CD4-positive, alpha-beta T cell treated with Interleukin-12 subunit alpha and Interleukin-12 subunit beta, for 1 hour (primary cell): ENCODE results near the gene NBDY.
"Not testable (repeated sequence)": the region's sequence is repeated elsewhere in the genome, so short reads cannot be mapped to it uniquely, and the experiment has no call there.

ENCODE experiments used
- DNase-seq: peaks from one replicate; pipeline ENCODE4 v3.0.0-alpha.2; 2020

Gene NBDY

GRCh38 chrX:56729152-56729850 is at the start of gene NBDY:
Gene NBDY, plus strand, starts transcription at chrX:56729243. Its CDS starts 111 bp downstream, at chrX:56729354.
- peak; percentile 36 for DNase-seq

DNA sequence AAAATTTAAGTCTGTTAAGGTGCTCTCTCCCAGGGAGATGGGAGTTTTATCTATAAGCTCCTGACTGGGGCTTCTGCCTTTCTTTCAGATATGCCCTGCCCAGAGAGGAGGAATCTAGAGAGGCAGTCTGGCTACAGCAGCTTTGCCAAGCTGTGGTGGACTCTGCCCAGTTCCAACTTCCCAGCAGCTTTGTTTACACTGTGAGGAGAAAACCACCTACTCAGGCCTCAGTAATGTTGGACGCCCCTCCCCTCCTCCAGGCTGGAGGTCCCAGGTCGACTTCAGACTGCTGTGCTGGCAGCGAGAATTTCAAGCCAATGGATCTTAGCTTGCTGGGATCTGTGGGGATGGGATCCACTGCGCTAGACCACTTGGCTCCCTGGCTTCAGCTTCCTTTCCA is 24.5 kb upstream of the NBDY start:
- DNase-seq: not testable (repeated sequence)

- peak; percentile 63 for DNase-seq
Measured at GRCh38 chrX:56726605-56727004, 2.4 kb upstream of the NBDY start.

- no peak for DNase-seq
Measured at GRCh38 chrX:56727531-56727930, 1.5 kb upstream of the NBDY start.

GRCh38 chrX:56728321-56728720 is 722 bp upstream of the NBDY start:
- no peak for DNase-seq

- peak; percentile 28 for DNase-seq
Measured at GRCh38 chrX:56728752-56729151, 291 bp upstream of the NBDY start.

DNA sequence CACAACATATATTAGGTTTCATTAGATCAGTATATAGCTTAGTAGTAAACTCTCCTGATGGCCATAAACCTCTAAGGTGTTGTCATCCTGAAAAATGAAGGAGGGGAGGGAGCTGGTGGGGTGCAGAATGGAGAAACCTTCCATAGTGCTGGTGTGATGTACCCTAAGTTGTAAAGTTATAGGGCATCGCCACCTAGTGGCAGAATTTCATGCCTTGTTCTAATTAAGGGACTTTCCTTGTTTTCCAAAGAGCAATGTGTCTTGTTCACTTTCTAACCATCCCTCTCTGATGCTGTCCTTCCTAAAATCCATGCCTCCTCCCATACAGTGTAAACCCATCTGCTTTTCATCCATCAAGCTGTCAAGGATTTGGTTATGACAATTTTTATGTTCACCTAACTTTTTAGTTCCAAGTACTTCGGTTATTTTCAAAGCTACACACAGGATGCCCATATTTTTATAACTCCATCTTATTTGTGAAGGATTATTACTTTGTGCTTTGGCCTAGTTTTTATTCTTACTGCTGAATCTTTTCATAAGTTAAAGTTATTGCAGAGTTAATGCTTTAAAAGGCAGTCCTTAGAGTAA is 4.5 kb downstream of the NBDY start:
- DNase-seq: peak; percentile 65

- no peak for DNase-seq
Measured at GRCh38 chrX:56736219-56736618, 7.2 kb downstream of the NBDY start.

DNA sequence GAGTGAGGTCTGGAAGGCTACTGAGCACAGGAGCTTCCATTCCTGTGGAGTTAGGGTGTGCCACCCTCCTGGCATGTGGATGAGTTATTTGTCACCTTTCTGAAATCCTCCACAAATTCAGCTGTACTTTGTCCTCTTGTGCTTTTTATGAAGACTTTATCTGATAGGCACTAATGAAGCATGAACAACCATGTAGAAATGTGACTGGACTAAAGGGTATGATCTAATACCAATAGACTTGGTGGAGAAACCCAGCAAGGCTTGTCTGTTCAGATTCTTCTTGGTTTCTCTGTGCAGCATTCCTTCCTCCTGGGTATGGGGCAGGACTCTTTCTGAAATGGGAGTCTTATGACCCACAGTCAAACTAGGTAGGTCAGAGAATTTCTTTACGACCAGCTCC is 9.6 kb downstream of the NBDY start:
- no peak for DNase-seq

DNA sequence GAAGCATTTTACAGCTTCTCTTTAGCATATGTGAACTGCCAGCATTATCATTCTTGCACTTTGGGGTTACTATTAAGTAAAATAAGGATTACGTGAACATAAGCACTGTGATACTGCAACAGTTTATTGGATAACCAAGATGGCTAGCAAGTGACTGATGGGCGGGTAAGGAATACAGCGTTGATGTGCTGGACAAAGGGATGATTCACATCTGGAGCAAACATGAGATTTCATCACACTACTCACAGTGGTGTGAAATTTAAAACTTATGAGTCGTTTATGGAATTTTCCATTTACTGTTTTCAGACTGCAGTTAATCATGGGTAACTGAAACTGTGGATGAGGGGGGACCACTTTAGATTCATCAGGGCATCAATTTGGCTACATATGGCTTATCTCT is 16.0 kb downstream of the NBDY start:
- DNase-seq: no peak

DNA sequence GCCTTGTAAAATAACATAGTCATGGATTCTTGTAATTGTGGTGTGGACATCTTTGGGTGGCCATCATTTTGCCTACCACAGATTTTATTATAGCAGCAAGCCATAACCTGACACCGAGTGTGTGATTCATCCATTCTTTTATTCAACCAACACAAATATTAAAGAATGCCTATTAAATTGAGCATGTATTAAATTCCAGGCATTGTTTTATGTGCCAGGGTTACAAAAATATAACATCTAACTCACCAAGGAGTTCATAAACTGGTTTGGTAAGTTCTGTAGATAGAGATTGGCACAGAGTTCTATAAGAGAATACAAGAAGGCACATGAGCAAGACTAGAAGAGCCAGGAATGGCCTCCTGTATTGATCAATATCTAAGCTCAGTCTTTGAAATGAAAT is 18.0 kb downstream of the NBDY start:
- no peak for DNase-seq

DNA sequence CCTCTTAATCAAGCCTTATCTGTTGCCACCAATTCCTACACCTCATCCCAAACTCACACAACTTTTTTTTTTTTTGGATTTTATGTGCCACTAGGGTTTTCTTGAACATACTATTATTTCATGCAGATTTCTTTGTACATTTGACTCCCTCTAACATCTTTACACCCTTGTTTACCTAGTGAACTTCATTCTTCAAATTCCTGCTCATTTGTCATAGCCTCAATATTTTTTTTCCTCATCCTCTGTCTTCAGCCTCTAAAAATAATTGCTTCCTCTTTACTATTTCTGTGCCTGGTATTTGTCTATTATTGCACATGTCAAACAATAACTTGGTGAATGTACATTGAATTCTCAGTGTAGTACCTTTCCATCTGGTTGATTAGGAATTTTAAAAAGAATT is 22.0 kb downstream of the NBDY start:
- no peak for DNase-seq

DNA sequence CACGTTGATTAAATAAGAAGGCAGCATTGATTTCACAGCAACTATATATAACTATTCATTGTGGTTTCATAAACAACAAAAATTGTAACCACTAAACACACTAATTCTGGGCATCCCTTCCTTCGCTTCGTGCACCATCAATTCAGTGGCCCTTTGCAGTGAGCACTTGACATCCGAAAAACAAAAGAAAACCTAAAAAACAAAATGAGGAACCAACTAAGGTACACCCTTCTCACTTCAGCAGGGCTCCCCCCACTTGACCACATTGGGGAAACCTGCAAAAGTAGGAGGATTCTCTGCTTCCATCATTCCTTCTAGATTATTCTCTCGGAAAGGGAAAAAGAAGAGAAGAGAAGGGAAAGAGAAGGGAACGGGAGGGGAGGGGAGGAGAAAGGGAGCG is 28.3 kb downstream of the NBDY start:
- DNase-seq: no peak

DNA sequence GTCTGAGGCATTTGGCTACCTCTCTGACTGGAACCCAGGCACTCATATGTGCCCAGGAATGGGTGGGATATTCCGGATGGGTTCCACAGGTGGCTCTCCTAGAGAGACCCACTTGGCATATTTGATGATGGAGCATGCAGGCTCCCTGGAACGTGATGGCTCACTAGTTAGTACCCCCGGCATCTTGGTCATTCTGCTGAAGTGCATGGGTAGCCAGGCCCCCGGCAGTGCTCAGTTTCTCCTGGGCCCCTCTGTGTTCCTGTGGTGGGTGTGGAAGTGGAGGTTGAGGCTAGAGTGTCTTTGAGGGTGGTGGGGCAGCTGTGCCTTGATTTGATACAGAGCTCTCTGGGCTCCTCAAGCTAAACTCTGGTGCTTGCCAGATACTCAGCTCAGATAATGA is 29.4 kb downstream of the NBDY start:
- DNase-seq: no peak

GRCh38 chrX:56759736-56760409 is 30.8 kb downstream of the NBDY start:
- DNase-seq: peak; percentile 6

DNA sequence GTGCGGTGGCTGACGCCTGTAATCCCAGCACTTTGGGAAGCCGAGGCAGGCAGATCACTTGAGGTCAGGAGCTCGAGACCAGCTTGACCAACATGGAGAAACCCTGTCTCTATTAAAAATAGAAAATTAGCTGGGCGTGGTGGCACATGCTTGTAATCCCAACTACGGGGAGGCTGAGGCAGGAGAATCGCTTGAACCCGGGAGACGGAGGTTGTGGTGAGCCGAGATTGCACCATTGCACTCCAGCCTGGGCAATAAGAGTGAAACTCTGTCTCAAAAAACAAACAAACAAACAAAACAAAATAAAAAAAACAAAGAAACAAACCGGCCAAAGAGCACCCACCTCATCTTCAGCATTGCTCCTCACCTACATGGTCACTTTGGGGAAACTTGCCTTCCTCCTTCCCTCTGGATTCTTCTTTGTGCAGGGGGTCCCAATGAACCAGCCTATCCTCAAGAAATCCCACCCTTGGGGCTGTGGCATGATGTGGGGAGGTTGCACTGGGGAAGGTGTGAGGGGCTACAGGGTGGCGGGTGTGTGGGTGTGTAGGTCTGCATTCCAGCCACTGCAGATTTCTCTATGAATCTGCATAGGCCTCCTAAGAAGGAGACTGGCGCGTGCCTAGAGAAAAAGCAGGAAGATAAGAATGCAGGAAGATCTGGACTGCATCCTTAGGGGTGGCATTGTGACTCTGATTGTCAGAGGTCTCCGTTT is 31.5 kb downstream of the NBDY start:
- not testable (repeated sequence) for DNase-seq

DNA sequence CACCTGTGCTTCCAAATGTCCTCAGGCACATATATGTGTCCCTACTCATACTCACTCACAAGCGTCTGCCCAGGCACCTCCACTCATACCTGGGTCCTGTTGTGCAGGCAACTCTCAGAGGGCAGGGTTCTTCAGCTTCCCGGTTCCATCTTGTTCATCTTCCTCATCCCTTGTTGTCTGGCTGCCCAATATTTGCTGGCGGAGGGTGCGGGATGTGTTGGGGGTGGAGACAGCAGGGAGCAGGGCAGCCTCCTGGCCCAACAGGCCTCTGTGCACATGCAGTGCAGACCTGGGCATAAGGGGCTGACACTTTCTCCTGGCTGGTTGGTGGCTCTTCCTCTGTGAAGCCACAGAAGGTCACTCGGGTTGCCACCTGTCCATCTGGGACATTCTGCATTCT is 32.1 kb downstream of the NBDY start:
- no peak for DNase-seq

DNA sequence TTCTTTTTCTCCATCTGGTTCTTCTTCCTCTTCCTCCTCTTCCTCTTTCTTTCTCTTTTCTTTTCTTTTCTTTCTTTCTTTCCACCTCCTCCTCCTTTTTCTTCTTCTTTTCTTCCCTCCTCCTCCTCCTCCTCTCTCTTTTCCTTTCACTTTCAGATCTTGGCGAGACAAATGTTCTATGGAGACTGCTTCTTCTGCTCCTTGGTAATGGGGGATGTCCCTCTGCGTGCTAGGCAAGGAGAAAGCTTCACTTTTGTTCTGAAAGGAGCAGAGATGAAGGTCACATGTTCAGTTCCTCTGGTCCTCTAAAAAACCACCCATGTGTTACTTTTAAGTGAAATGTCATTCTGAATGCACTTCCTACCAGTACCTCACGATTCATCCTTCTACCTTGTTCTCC is 33.2 kb downstream of the NBDY start:
- DNase-seq: peak; percentile 11

GRCh38 chrX:56762707-56763555 is 33.9 kb downstream of the NBDY start:
- DNase-seq: no peak

- DNase-seq: peak; percentile 57
Measured at GRCh38 chrX:56763556-56764152, 34.6 kb downstream of the NBDY start.

DNA sequence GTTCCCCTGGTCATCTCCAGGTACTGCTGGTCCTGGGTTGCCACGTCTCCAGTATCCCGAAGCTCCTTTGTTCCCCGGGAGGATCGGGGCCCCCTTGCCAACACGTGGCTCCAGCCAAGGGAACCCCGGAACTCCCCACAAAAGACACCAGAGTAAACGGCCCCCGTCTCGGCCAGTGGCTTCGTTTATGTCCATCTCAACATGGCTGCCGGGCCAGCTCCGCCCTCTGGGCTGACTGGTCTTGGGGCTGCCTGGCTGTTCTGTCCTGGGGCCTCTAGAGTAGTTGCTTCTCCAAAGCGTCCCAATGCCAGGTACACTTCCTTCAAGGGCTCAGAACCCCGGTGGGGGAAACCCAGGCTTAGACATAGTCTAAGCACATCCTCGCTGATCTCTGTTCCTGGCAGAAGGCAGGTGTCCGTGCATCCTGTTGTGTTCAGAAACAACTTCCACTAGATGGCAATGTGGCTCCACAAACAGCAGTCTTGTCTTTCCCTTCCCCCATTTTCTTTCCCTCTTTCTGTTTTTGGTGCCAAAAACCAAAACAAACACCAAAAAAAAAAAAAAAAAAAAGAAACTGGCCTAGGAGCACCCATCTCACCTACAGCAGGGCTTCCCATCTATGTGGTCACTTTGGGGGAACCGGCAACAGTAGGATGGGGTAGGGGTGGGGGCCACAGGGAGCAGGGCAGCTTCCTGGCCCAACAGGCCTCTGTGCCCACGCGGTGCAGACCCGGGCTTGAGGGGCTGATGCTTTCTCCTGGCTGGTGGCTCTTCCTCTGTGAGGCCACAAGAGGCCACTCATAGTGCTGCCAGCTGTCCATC is 35.3 kb downstream of the NBDY start:
- DNase-seq: peak; percentile 85
